ENCODE results near the gene TCF25. TPM values are rescaled to one million over a fixed set of nuclear protein-coding genes. Genes with fewer than 3 reads are reported as not detected.

TCF25 gene
- total RNA-seq, 1 donor from 2014 or later = 193 TPM

DNA sequence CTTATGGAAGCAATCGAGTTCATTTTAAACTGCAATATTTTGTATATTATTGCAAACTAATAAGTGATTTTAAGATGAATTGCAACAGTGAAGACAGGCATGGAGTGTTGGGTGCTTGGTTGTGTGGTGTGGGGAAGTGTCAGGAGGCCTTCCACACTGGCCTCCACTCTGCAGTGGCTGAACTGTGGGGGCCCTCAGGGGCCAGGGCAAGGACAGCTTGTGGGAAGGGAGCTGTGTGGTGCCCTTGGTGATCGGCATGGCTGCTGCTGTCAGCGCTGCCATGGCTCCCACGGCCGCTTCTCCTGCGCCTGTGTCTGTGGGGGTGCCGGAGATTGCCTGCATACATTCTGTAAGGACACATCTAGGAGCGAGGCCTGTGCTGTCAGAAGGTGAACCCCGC, 19.2 kb downstream of the TCF25 start:
- H3K4me2 ChIP-seq (ENCODE audit: low read length) = no peak overlapping the region
- H4K20me1 ChIP-seq (ENCODE audit: insufficient read depth, low read length) = peaks cover 63% of the 10 kb centered on the region
- no peak overlapping the region for H3K27ac ChIP-seq (ENCODE audit: low read depth, low read length)
- H3K4me3 ChIP-seq (ENCODE audit: insufficient read depth, low read depth, low read length) = no peak overlapping the region
- DNase-seq (ENCODE audit: low read depth) (no peak), FAIRE-seq (no peak)
- no peaks in the 10 kb centered on the region for H3K9me3 ChIP-seq (ENCODE audit: insufficient read depth, low read depth, low read length)
- H3K27me3 Mint-ChIP-seq (ENCODE audit: low read depth, unreplicated experiment) = no peaks in the 10 kb centered on the region
- H3K27ac Mint-ChIP-seq (ENCODE audit: unreplicated experiment) = no peak overlapping the region
- no peak overlapping the region for H2AFZ ChIP-seq (ENCODE audit: low read depth, low read length)
- H3K27me3 ChIP-seq (ENCODE audit: insufficient read depth, low read length) = no peaks in the 10 kb centered on the region
- H3K9me3 Mint-ChIP-seq (ENCODE audit: unreplicated experiment) = no peaks in the 10 kb centered on the region
- H3K4me1 ChIP-seq (ENCODE audit: insufficient read depth, low read length) = no peaks in the 10 kb centered on the region
- peaks cover 24% of the 10 kb centered on the region for H3K79me2 ChIP-seq (ENCODE audit: insufficient read depth, low read length)
- peaks cover 49% of the 10 kb centered on the region for H3K36me3 ChIP-seq (ENCODE audit: insufficient read depth, low read length)
- H3K36me3 Mint-ChIP-seq (ENCODE audit: low read depth, unreplicated experiment) = peaks cover 17% of the 10 kb centered on the region
- H3K4me3 Mint-ChIP-seq (ENCODE audit: unreplicated experiment) = no peak overlapping the region
- no peak overlapping the region for H3K9ac ChIP-seq (ENCODE audit: low read length)
- TF ChIP-seq EZH2 (IDR thresholded peaks at IDR 0.05; ENCODE audit: insufficient read depth, low read length) = no peak
- TF ChIP-seq, protein P1, sequence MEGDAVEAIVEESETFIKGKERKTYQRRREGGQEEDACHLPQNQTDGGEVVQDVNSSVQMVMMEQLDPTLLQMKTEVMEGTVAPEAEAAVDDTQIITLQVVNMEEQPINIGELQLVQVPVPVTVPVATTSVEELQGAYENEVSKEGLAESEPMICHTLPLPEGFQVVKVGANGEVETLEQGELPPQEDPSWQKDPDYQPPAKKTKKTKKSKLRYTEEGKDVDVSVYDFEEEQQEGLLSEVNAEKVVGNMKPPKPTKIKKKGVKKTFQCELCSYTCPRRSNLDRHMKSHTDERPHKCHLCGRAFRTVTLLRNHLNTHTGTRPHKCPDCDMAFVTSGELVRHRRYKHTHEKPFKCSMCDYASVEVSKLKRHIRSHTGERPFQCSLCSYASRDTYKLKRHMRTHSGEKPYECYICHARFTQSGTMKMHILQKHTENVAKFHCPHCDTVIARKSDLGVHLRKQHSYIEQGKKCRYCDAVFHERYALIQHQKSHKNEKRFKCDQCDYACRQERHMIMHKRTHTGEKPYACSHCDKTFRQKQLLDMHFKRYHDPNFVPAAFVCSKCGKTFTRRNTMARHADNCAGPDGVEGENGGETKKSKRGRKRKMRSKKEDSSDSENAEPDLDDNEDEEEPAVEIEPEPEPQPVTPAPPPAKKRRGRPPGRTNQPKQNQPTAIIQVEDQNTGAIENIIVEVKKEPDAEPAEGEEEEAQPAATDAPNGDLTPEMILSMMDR (IDR thresholded peaks at IDR 0.05; ENCODE audit: insufficient read depth, low read depth, low read length) = no peak
- peaks cover 3% of the 10 kb centered on the region for H3K4me1 Mint-ChIP-seq (ENCODE audit: low read depth, unreplicated experiment)

DNA sequence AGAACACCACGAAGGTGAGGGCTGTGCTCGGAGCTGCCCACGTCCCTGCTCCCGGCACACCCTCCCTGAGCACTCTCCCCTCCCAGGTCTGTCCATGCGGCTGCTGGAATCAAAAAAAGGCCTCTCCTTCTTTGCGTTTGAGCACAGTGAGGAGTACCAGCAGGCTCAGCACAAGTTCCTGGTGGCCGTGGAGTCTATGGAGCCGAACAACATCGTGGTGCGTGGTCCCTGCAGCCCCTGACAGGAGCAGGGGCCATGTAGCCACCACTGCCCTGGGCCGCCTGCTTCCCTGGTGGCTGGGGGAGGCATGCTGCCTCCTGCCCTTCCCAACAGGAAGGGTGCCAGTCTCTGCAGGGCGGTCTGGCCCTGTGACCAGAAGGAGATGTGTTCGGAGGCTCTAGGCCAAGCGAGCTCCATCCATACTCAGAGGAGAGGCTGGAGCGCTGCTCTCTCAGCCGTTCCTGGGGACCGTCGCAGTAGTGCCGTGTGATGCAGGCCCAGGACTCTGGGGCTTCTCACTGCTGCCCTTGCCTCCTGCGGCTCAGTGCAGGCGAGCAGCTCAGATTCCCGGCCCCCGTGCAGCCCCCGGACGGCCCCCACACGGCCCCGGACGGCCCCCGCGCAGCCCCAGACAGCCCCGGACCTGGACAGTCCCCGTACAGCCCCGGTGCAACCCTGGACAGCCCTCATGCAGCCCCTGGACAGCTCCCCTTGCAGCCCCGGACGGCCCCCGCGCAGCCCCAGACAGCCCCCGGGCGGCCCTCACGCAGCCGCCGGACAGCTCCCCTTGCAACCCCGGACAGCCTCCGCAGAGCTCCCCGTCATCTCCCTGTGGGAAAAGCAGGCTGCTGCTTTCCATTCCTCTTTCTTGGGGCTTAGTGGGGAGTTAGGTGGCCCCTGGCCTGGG, 20.5 kb downstream of the TCF25 start:
- Histone ChIP-seq H3K36me3 (ENCODE audit: insufficient read depth, low read length) (peaks cover 49% of the 10 kb centered on the region), H3K9me3 (ENCODE audit: insufficient read depth, low read depth, low read length) (no peaks in the 10 kb centered on the region)
- H3K27me3 Mint-ChIP-seq (ENCODE audit: low read depth, unreplicated experiment) = no peaks in the 10 kb centered on the region

DNA sequence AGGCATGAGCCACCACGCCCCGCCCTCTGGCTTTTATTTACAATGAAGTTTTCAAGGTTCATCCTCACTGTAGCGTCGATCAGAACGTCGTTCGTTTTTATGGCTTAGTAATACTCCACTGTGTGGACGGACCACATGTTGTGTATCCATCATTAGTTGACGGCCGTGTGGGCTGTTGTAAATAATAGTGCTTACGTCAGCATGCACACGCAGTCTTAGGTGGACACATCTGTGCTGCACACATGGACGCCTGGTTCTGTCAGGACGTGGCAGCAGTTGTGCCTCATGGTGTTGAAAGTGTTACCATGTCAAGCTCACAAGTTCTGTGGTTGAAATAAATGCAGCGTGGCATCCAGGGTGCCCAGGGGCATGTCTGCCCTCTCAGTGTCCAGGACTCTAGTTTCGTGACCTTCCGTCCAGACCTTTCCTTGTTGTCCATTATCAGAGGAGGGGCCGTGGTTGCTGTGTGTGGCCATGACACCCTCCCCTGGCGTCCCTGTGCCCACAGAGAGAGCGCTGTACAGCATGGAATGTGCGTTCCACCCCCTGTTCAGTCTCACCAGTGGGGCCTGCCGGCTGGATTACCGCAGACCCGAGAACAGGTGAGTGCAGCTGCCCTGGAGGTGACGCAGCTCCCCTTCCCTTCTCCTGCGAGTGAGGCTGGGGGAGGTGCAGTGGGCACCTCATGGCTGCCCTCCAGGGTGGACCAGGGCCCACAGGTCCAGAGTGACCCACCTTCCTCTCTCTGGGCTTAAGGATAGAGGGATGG, 22.3 kb downstream of the TCF25 start:
- H3K27ac Mint-ChIP-seq (ENCODE audit: unreplicated experiment) = no peak overlapping the region
- H3K9me3 Mint-ChIP-seq (ENCODE audit: unreplicated experiment) = no peaks in the 10 kb centered on the region
- peaks cover 19% of the 10 kb centered on the region for H3K36me3 Mint-ChIP-seq (ENCODE audit: low read depth, unreplicated experiment)
- Histone ChIP-seq H3K4me1 (ENCODE audit: insufficient read depth, low read length) (no peaks in the 10 kb centered on the region), H3K9me3 (ENCODE audit: insufficient read depth, low read depth, low read length) (no peaks in the 10 kb centered on the region), H3K4me3 (ENCODE audit: insufficient read depth, low read depth, low read length) (no peak overlapping the region), H3K27ac (ENCODE audit: low read depth, low read length) (no peak overlapping the region), H4K20me1 (ENCODE audit: insufficient read depth, low read length) (peaks cover 67% of the 10 kb centered on the region), H3K4me2 (ENCODE audit: low read length) (no peak overlapping the region), H2AFZ (ENCODE audit: low read depth, low read length) (no peak overlapping the region), H3K9ac (ENCODE audit: low read length) (no peak overlapping the region), H3K79me2 (ENCODE audit: insufficient read depth, low read length) (peaks cover 22% of the 10 kb centered on the region), H3K27me3 (ENCODE audit: insufficient read depth, low read length) (no peaks in the 10 kb centered on the region), H3K36me3 (ENCODE audit: insufficient read depth, low read length) (peaks cover 53% of the 10 kb centered on the region)
- H3K4me1 Mint-ChIP-seq (ENCODE audit: low read depth, unreplicated experiment) = peaks cover 8% of the 10 kb centered on the region
- DNase-seq (ENCODE audit: low read depth) = no peak
- no peak overlapping the region for H3K4me3 Mint-ChIP-seq (ENCODE audit: unreplicated experiment)
- H3K27me3 Mint-ChIP-seq (ENCODE audit: low read depth, unreplicated experiment) = no peaks in the 10 kb centered on the region
- TF ChIP-seq, protein P1 (IDR thresholded peaks at IDR 0.05; ENCODE audit: insufficient read depth, low read depth, low read length) = no peak
- TF ChIP-seq EZH2 (IDR thresholded peaks at IDR 0.05; ENCODE audit: insufficient read depth, low read length) = no peak
- no peak for FAIRE-seq

More for the DNA sequence above, 20.5 kb downstream of the TCF25 start:
- H3K4me1 Mint-ChIP-seq (ENCODE audit: low read depth, unreplicated experiment) = peaks cover 3% of the 10 kb centered on the region
- Histone ChIP-seq H3K27ac (ENCODE audit: low read depth, low read length) (no peak overlapping the region), H3K4me2 (ENCODE audit: low read length) (no peak overlapping the region), H2AFZ (ENCODE audit: low read depth, low read length) (no peak overlapping the region), H3K4me3 (ENCODE audit: insufficient read depth, low read depth, low read length) (no peak overlapping the region), H3K4me1 (ENCODE audit: insufficient read depth, low read length) (no peaks in the 10 kb centered on the region), H4K20me1 (ENCODE audit: insufficient read depth, low read length) (peaks cover 63% of the 10 kb centered on the region), H3K27me3 (ENCODE audit: insufficient read depth, low read length) (no peaks in the 10 kb centered on the region), H3K79me2 (ENCODE audit: insufficient read depth, low read length) (peaks cover 24% of the 10 kb centered on the region), H3K9ac (ENCODE audit: low read length) (no peak overlapping the region)
- H3K4me3 Mint-ChIP-seq (ENCODE audit: unreplicated experiment) = no peak overlapping the region
- H3K36me3 Mint-ChIP-seq (ENCODE audit: low read depth, unreplicated experiment) = peaks cover 15% of the 10 kb centered on the region
- DNase-seq (ENCODE audit: low read depth) = no peak
- H3K27ac Mint-ChIP-seq (ENCODE audit: unreplicated experiment) = no peak overlapping the region
- no peak for FAIRE-seq
- TF ChIP-seq EZH2 (IDR thresholded peaks at IDR 0.05; ENCODE audit: insufficient read depth, low read length) = no peak
- H3K9me3 Mint-ChIP-seq (ENCODE audit: unreplicated experiment) = no peaks in the 10 kb centered on the region

All from astrocyte (in vitro differentiated cells and primary cell).